H1 (cell line): ENCODE results near the gene CACNG1. TPM values are rescaled to one million over a fixed set of nuclear protein-coding genes. Genes with fewer than 3 reads are reported as not detected.
A peak's percentile ranks its signal among the peaks of the same experiment; 100 is the strongest.

Experiments
- CTCF ChIA-PET: fragments of 300-600 bp; sonication (Branson Sonifier 250); formaldehyde crosslinking; loops from one replicate; lab custom pipeline; 2021; ENCODE audit not compliant: partially characterized antibody; lab: Charles Lee
- POLR2A ChIA-PET: fragments of 300-600 bp; sonication (Branson Sonifier 250); formaldehyde crosslinking; loops from one replicate; lab custom pipeline; 2021; ENCODE audit warnings: inconsistent platforms; ENCODE audit not compliant: partially characterized antibody; lab: Charles Lee
- DNase-seq, 2 experiments: peaks; one replicate each; pipeline versions ENCODE4 v3.0.0 to v3.0.0-alpha.2; 2010 to 2022; ENCODE audit warnings: low spot score in 2 of 2, low read depth in 1 of 2, mixed read lengths in 1 of 2
- FAIRE-seq: peaks from 2 replicates; lab custom pipeline; 2011; peaks lifted over from hg19 to GRCh38; lab: Jason Lieb, UNC
- H2AFZ ChIP-seq: 2 replicates; pipeline ENCODE4 v1.8.1; 2012; ENCODE audit warnings: low read length, inconsistent platforms
- H2AK5ac ChIP-seq: 2 replicates; pipeline ENCODE4 v1.6.1; 2013; ENCODE audit warnings: low read depth, low read length
- H2BK120ac ChIP-seq: replicated peaks from 2 replicates; pipeline ENCODE3; 2013; ENCODE audit warnings: low read depth, low read length, inconsistent platforms
- H2BK12ac ChIP-seq: 2 replicates; pipeline ENCODE4 v1.6.1; 2013; ENCODE audit warnings: low read depth, low read length
- H2BK15ac ChIP-seq: 2 replicates; pipeline ENCODE4 v1.6.1; 2013; ENCODE audit warnings: low read length
- H2BK20ac ChIP-seq: 2 replicates; pipeline ENCODE4 v1.6.1; 2013; ENCODE audit warnings: low read length
- H2BK5ac ChIP-seq: 2 replicates; pipeline ENCODE4 v1.6.1; 2013; ENCODE audit warnings: low read depth, low read length
- H3K14ac ChIP-seq: 2 replicates; pipeline ENCODE4 v1.6.1; 2013; ENCODE audit warnings: inconsistent platforms; ENCODE audit not compliant: insufficient read length
- H3K18ac ChIP-seq: 2 replicates; pipeline ENCODE4 v1.6.1; 2013; ENCODE audit warnings: low read length; ENCODE audit errors: extremely low read depth
- H3K23ac ChIP-seq: 2 replicates; pipeline ENCODE4 v1.6.1; 2013; ENCODE audit warnings: inconsistent platforms; ENCODE audit not compliant: insufficient read length
- H3K23me2 ChIP-seq: 2 replicates; pipeline ENCODE4 v1.6.1; 2013; ENCODE audit warnings: low read depth, low read length
- H3K27ac ChIP-seq: 2 replicates; pipeline ENCODE4 v1.6.1; 2011; ENCODE audit warnings: low read depth, low read length, inconsistent platforms
- H3K27me3 ChIP-seq, 4 experiments: replicated peaks in 1 of 4; 1 replicate in 1 of 4; 2 replicates in 3 of 4; pipeline versions ENCODE4 v1.6.1 to v1.8.1; 2011 to 2013; ENCODE audit warnings: low read length in 3 of 4, mild to moderate bottlenecking in 3 of 4, inconsistent platforms in 2 of 4, mixed read lengths in 2 of 4, moderate library complexity in 1 of 4; ENCODE audit not compliant: control insufficient read depth in 3 of 4, insufficient read depth in 3 of 4; ENCODE audit errors: extremely low read depth in 1 of 4
- H3K36me3 ChIP-seq, 4 experiments: 2 replicates each; pipeline versions ENCODE4 v1.6.1 to v1.8.1; 2011 to 2013; ENCODE audit warnings: mild to moderate bottlenecking in 4 of 4, low read length in 3 of 4, moderate library complexity in 2 of 4, control low read depth in 1 of 4, inconsistent platforms in 1 of 4; ENCODE audit not compliant: insufficient read depth in 4 of 4, control insufficient read depth in 2 of 4
- H3K4ac ChIP-seq: replicated peaks from 2 replicates; pipeline ENCODE3; 2013; ENCODE audit warnings: low read length, low read depth, mixed read lengths, inconsistent platforms; ENCODE audit not compliant: insufficient read length
- H3K4me1 ChIP-seq, 4 experiments: replicated peaks in 1 of 4; 1 replicate in 1 of 4; 2 replicates in 3 of 4; pipeline versions ENCODE4 v1.6.1 to v1.8.1; 2011 to 2013; ENCODE audit warnings: low read length in 3 of 4, inconsistent platforms in 2 of 4, mixed read lengths in 1 of 4; ENCODE audit not compliant: insufficient read depth in 4 of 4, control insufficient read depth in 3 of 4
- H3K4me2 ChIP-seq, 2 experiments: 2 replicates each; pipeline versions ENCODE4 v1.6.1 to v1.8.1; 2011 to 2013; ENCODE audit warnings: low read depth in 2 of 2, low read length in 2 of 2, control low read depth in 1 of 2, inconsistent platforms in 1 of 2, mild to moderate bottlenecking in 1 of 2; ENCODE audit not compliant: insufficient read depth in 1 of 2
- H3K4me3 ChIP-seq, 4 experiments: fragments of 200-600, 300-600 bp in 1 of 4; sonication (generic), shearing (Covaris generic), sonication (Bioruptor Twin) in 1 of 4; 2 replicates each; pipeline versions ENCODE4 v1.5.1 to v1.8.1; 2011 to 2016; ENCODE audit warnings: low read length in 4 of 4, low read depth in 3 of 4, control low read depth in 2 of 4, inconsistent platforms in 2 of 4, mild to moderate bottlenecking in 2 of 4, mixed read lengths in 1 of 4, moderate library complexity in 1 of 4; ENCODE audit not compliant: insufficient read depth in 2 of 4; ENCODE audit errors: extremely low read depth in 1 of 4
- H3K56ac ChIP-seq: replicated peaks from 2 replicates; pipeline ENCODE3; 2013; ENCODE audit warnings: low read depth, mild to moderate bottlenecking, mixed read lengths, low read length, inconsistent platforms; ENCODE audit not compliant: insufficient read length
- H3K79me1 ChIP-seq: 2 replicates; pipeline ENCODE4 v1.6.1; 2013; ENCODE audit warnings: low read depth, low read length, control low read depth
- H3K79me2 ChIP-seq, 2 experiments: 2 replicates each; pipeline versions ENCODE4 v1.6.1 to v1.8.1; 2012 to 2013; ENCODE audit warnings: low read length in 2 of 2, mild to moderate bottlenecking in 2 of 2, inconsistent platforms in 1 of 2; ENCODE audit not compliant: insufficient read depth in 2 of 2, control insufficient read depth in 1 of 2
- H3K9ac ChIP-seq, 4 experiments: replicated peaks in 1 of 4; 1 replicate in 1 of 4; 2 replicates in 3 of 4; pipeline versions ENCODE4 v1.6.1 to v1.8.1; 2011 to 2013; ENCODE audit warnings: low read depth in 3 of 4, low read length in 3 of 4, control low read depth in 2 of 4, mild to moderate bottlenecking in 2 of 4, moderate library complexity in 2 of 4, inconsistent platforms in 1 of 4; ENCODE audit errors: extremely low read depth in 1 of 4
- H3K9me3 ChIP-seq, 2 experiments: 2 replicates each; pipeline versions ENCODE4 v1.6.1 to v1.8.1; 2012 to 2013; ENCODE audit warnings: mild to moderate bottlenecking in 2 of 2, moderate library complexity in 2 of 2, control low read depth in 1 of 2, inconsistent platforms in 1 of 2, low read depth in 1 of 2, low read length in 1 of 2, mixed read lengths in 1 of 2; ENCODE audit not compliant: insufficient read depth in 2 of 2
- H4K20me1 ChIP-seq, 2 experiments: replicated peaks in 1 of 2; 2 replicates each; pipeline versions ENCODE3 to v1.8.1; 2011 to 2013; ENCODE audit warnings: inconsistent platforms in 2 of 2, low read length in 2 of 2, mild to moderate bottlenecking in 1 of 2; ENCODE audit not compliant: insufficient read depth in 2 of 2, control insufficient read depth in 1 of 2
- H4K5ac ChIP-seq: 2 replicates; pipeline ENCODE4 v1.6.1; 2013; ENCODE audit warnings: low read length, low read depth, mixed read lengths, inconsistent platforms; ENCODE audit not compliant: insufficient read length
- H4K8ac ChIP-seq: 2 replicates; pipeline ENCODE4 v1.8.0; 2013; ENCODE audit warnings: mild to moderate bottlenecking, moderate library complexity, low read length, inconsistent platforms; ENCODE audit not compliant: insufficient read depth; ENCODE audit errors: extremely low read depth
- H4K91ac ChIP-seq: replicated peaks from 2 replicates; pipeline ENCODE3; 2013; ENCODE audit warnings: low read length, mixed read lengths, inconsistent platforms; ENCODE audit not compliant: insufficient read length
- ATF2 ChIP-seq: IDR thresholded peaks from 2 replicates; pipeline ENCODE4 v1.6.1; 2012; ENCODE audit warnings: low read length, inconsistent platforms
- MAFK ChIP-seq: IDR thresholded peaks from 2 replicates; pipeline ENCODE4 v1.6.1; 2012; ENCODE audit warnings: low read depth, mild to moderate bottlenecking, improper control_type of control experiment, low read length
- PHF8 ChIP-seq: fragments of 200-600 bp; sonication (generic); conservative IDR thresholded peaks from 2 replicates; pipeline ENCODE4 v1.7.1; 2012; ENCODE audit warnings: low read depth, mild to moderate bottlenecking, inconsistent platforms, low read length, moderate library complexity
- SIX5 ChIP-seq: IDR thresholded peaks from 2 replicates; pipeline ENCODE4 v1.6.1; 2011; ENCODE audit warnings: mild to moderate bottlenecking, low read depth, low read length
- SUZ12 ChIP-seq: fragments of 200-600 bp; sonication (generic); IDR thresholded peaks from 2 replicates; pipeline ENCODE4 v1.6.1; 2012; ENCODE audit warnings: mild to moderate bottlenecking, inconsistent platforms, low read length, moderate library complexity, mixed read lengths
- TAF1 ChIP-seq: IDR thresholded peaks from 2 replicates; pipeline ENCODE4 v1.6.1; 2011; ENCODE audit warnings: mild to moderate bottlenecking, low read depth, low read length
- WGBS, 2 experiments: shearing (Covaris generic) in 1 of 2; methylation state at CpG; one replicate each; pipeline versions ENCODE4 v1.1.6 to v1.1.7; 2013 to 2015; ENCODE audit warnings: low lambda C conversion rate in 2 of 2, mixed read lengths in 2 of 2, inconsistent platforms in 1 of 2, low coverage in 1 of 2, missing lambda C conversion rate in 1 of 2; ENCODE audit not compliant: insufficient replicate concordance in 2 of 2, insufficient coverage in 1 of 2, insufficient read length in 1 of 2; ENCODE audit errors: extremely low coverage in 1 of 2, missing lambda C conversion rate in 1 of 2; 5-methylcytosine and 5-hydroxymethylcytosine counted together
- polyA plus RNA-seq, 7 experiments: library from polyadenylated mRNA; depleted of rRNA in 3 of 7; stranded (reverse) in 5 of 7; unstranded in 2 of 7; fragments of >200 nt in 5 of 7; fragments of 200-250 nt in 2 of 7; gene quantifications; 1 replicate in 5 of 7; 2 replicates in 1 of 7; 4 replicates in 1 of 7; pipeline versions ENCODE4 v1.2.1 to v1.2.3, GENCODE V29; 2011 to 2013; ENCODE audit warnings: missing spikeins in 2 of 7, mixed read lengths in 2 of 7
- total RNA-seq: library from RNA; stranded (reverse); fragmentation: NEBNext Ultra II Directional; extraction: Animal tissue kit (Norgen Biotek cat#: 25700); gene quantifications from 2 replicates; pipeline ENCODE4 v1.2.1, GENCODE V29; 2021

CACNG1 gene
- total and polyA plus RNA-seq, 2 of the 8 experiments (the other 6 are each of a cell fraction or from before 2014, with no cell fraction given): not detected

- no peak overlapping the region for H3K4me3 ChIP-seq
- no peak overlapping the region for H3K9ac ChIP-seq
- no peak for TF ChIP-seq TAF1
- TF ChIP-seq SIX5: no peak
- no peak for TF ChIP-seq MAFK
- TF ChIP-seq ATF2: no peak
- no peak for TF ChIP-seq SUZ12
- TF ChIP-seq PHF8: no peak
- H3K23me2 ChIP-seq: peaks cover 2% of the 10 kb centered on the region; the same call in 1 of the 2 replicates
- H3K4ac ChIP-seq: no peak overlapping the region
- no peak overlapping the region for H2AFZ ChIP-seq
- no peaks in the 10 kb centered on the region for H3K79me2 ChIP-seq
- CTCF ChIA-PET: interaction anchor here (0.8 kb wide), 1 partner anchor 327 kb away, joined by 3 read pairs; no protein-coding TSS in a partner anchor
- H4K8ac ChIP-seq: peak overlapping the region; percentile 31; the same call in 1 of the 2 replicates
- H2BK20ac ChIP-seq: no peak overlapping the region
- no peak overlapping the region for H3K23ac ChIP-seq
- DNase-seq (no peak), FAIRE-seq (no peak)
- no peak overlapping the region for H3K14ac ChIP-seq
- H3K27me3 ChIP-seq: no peaks in the 10 kb centered on the region; a peak in 1 of 7 replicates
- H2BK5ac ChIP-seq: no peak overlapping the region
- H3K56ac ChIP-seq: no peak overlapping the region
- no peak overlapping the region; the same call in 1 of the 2 replicates for H3K27ac ChIP-seq
- no peak overlapping the region for H4K5ac ChIP-seq
- H3K4me1 ChIP-seq: no peaks in the 10 kb centered on the region
- H3K18ac ChIP-seq: no peak overlapping the region
- H3K4me2 ChIP-seq: no peak overlapping the region
- no peaks in the 10 kb centered on the region for H3K36me3 ChIP-seq
- H3K79me1 ChIP-seq: no peaks in the 10 kb centered on the region
- 96% methylated on average over 19 of the region's 19 CpGs; no CpG with 5 or more reads in 1 of the 2 experiments for WGBS, 2 experiments
- no peaks in the 10 kb centered on the region for H4K20me1 ChIP-seq
- POLR2A ChIA-PET: no interaction called here
- H4K91ac ChIP-seq: no peak overlapping the region
- H2AK5ac ChIP-seq: no peak overlapping the region
- H2BK15ac ChIP-seq: no peak overlapping the region
- peaks cover 2 to 7% of the 10 kb centered on the region in 2 experiments; a peak in 2 of 4 replicates for H3K9me3 ChIP-seq
- H2BK12ac ChIP-seq: peak overlapping the region; percentile 69; the same call in 1 of the 2 replicates
- H2BK120ac ChIP-seq: no peak overlapping the region
Observed at GRCh38 chr17:67054011-67054591, 9.7 kb downstream of the CACNG1 start.
